Stimulated activated CD8-positive, alpha-beta memory T cell treated with anti-CD3 and anti-CD28 coated beads, Interleukin-7, amount 100 ng/mL, for 4 hours (primary cell): ENCODE results near the gene BZW2.

Source experiments
- DNase-seq, 2 donors: peaks; one replicate each; pipeline ENCODE4 v3.0.0-alpha.2; 2020; ENCODE audit warnings: low read depth in 2 of 2

Gene BZW2

DNA sequence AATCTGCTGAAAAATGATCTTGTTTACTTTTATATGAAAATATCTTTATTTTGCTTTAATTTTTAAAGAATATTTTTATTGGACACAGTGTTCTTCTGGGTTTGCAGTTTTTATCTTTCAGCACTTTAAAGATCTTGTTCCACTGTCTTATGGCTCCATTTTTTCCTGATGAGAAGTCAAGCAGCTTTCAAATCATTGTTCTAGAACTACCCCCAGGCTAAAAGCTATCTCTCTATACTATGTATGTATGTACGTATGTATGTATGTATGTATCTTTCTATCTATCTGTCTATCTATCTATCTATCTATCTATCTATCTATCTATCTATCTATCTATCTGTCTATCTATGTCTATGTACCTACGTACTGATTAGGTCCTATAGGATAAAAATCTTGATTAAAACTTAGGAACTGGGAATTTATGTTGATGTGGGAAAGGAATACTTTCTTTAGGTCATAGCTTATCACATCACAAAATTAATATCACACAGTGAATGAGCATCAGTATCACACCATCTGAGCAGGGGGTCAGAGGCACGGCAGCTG lies 72.2 kb downstream of the BZW2 start:
- DNase-seq: no peak

GRCh38 chr7:16719699-16720098 lies 73.7 kb downstream of the BZW2 start:
- no peak for DNase-seq

GRCh38 chr7:16721541-16721940 lies 75.6 kb downstream of the BZW2 start:
- DNase-seq: no peak

GRCh38 chr7:16724344-16724743 lies 78.4 kb downstream of the BZW2 start:
- no peak for DNase-seq

DNA sequence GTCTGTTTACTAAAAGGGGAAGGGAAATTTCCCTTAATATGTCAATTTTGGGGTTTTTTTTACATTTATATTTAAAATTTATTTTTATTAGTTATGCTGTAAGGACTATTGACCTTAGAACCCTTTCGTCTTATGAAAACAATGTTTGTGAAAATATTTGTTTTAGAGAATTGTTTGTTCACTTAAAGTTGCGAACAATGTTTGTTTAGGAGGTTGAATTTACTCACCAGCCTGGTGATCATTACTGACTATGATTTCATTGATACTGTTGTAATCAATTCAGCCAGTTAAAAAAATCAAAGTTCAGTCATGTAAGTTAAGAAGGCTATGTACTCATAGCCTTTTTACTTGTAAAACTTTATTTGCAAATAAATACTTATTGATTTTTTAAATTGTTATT lies 80.2 kb downstream of the BZW2 start:
- no peak for DNase-seq

- no peak for DNase-seq
Measured at GRCh38 chr7:16727736-16728135, 81.8 kb downstream of the BZW2 start.

DNA sequence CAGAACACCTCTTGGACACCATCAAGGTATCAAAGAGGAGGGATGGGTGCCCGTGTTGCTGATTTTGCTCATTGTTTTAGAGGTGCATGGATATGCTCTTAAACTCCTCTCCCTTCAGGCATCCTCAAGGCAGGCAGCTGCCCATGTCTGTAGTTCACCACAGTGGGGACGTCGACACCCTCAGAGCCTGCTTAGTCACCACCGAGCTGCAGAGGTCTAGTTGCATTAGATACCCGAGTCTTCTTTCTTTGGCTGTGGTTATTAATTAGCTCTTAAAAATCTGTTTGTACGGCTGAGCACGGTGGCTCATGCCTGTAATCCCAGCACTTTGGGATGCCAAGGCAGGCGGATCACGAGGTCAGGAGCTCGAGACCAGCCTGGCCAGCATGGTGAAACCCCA lies 82.8 kb downstream of the BZW2 start:
- no peak for DNase-seq

DNA sequence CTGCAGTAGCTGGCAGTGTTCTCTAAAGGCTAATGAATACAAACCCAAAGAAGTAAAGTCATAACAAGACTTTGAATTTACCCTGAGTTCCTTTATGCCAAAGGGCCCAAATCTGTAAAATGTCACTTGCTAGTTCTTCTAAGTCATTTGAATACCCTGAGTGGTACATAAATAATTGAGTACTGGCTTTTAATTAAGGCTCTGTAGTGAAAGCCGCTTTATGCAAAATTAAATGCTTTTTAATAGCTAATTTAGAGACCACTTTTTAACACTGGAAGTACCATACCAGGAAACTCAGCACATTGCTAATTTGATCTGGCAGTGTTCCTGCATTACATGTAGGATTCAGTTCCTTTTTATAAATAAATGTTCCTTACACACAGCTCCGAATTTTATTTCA lies 83.6 kb downstream of the BZW2 start:
- DNase-seq: no peak

DNA sequence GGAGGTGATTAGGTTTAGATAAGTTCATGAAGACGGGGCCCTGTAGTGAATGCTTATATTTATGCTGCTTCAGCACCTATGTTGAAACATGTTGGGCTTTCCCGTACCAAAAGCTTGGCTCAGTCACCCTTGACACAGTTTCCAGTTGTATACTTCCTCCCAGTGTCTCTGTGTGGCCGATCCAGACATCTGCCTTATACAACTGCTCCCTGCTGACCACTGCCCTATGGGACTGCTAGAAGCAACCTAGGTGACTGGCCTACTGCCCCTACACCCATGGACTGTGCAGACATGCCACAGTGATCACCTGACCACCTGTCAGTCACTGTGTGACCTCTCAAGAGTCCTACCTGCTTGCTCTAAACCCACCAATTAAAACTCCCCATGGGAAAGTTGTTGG lies 85.0 kb downstream of the BZW2 start:
- DNase-seq: no peak

GRCh38 chr7:16732828-16733227 lies 86.8 kb downstream of the BZW2 start:
- no peak for DNase-seq

GRCh38 chr7:16734148-16734726 lies 88.3 kb downstream of the BZW2 start:
- DNase-seq: no peak

DNA sequence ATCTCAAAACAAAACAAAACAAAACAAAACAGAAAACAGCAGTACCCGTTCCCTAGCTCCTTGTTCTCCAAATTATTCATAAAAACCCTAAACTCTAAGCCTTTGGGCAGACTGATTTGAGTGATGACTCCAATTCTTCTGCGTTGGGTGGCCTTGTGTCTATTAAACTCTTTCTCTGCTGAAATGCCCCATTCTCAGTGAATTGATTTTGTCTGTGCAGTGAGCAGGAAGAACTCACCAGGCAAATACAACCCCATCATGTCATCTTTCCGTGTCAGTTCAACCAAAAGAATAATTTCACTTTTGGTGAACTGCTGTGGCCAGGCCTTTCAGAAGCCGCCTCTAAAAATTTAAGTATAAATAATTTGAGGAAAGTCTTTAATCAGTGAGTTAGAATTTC lies 89.0 kb downstream of the BZW2 start:
- DNase-seq: no peak

DNA sequence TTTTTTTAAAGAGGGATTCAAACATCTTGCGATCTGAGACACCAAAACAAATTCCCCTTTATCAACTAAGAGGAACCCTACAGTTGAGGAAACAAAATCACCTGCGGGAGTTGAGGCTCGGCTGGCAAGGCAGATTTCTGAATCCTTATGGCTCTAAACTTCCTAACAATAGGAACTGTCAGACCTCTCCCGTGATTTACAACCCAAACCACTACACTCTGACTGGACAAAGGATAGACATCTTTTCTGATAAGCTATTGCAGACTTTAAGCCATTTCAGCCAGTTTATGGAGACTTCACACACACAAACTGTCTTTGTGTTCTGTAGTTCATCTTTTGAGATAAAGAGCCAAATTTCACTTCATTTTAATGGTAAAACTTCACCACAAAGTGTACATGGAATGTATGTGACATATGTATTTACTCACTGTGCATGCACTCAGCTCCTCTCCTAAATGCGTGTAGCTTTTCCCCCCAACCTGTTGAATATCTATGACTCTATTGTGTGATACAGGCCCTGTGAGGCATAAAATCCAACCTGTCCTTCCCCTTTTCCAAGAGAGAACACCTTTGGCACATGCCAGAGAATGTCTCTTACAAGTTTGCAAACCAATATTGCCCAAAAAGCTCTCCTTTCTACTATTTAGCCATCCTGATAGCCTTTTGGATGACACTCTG lies 92.2 kb downstream of the BZW2 start:
- DNase-seq: no peak

- DNase-seq: no peak
Measured at GRCh38 chr7:16739863-16740622, 94.1 kb downstream of the BZW2 start.

DNA sequence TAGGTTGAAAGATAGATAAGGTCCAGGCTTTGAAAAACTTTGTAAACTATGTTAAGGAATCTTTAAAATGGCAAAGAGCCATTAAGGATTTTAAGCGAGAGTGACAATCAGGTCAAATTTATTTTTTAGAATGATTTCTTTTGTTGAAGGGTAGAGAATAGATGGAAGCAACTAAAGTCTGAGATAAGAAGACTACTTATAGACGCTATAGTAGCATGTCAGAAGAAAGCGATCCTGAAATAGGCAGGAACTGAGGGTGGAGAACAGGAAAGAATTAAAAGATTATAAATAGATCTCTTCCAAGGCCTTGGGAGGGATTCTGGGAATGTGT lies 94.6 kb downstream of the BZW2 start:
- DNase-seq: no peak

- DNase-seq: no peak
Measured at GRCh38 chr7:16740996-16741395, 95.0 kb downstream of the BZW2 start.

DNA sequence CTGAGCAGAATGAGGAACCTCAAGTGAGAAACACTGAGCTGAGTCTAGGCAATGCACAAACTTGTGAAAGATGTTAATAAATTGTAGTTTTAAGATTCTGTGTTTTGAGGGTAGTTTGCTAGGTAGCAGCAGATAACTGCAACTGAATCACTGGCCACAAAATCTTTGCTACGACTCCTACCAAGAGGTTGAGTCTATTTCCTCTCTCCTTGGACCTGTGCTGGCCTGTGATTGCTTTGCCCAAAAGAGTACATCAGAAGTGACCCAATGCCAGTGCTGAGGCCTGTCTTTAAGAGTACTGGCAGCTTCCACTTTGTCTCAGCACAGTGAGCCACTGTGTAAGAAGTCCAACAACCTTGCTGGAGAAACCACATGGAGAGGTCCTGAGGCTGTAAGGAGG lies 95.7 kb downstream of the BZW2 start:
- DNase-seq: no peak

GRCh38 chr7:16742547-16742946 lies 96.6 kb downstream of the BZW2 start:
- no peak for DNase-seq

DNA sequence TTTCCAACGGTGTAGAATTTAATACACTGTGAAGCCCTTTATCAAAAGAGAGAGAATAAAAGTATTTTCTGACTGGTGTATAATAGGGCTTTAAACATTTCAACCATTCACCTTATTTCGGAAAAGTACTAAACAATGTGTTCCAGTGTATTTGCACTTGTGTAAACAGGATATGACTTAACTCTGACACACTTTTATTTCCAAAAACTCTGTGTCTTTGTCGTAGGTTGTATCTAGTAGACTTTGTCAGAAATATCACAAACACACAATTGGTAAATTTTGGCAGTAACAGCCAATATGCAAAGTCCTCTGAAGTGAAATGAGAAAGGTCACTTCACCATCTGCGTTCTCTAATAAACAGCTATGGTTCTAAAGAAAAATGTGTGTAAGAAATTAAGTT lies 97.3 kb downstream of the BZW2 start:
- DNase-seq: no peak

DNA sequence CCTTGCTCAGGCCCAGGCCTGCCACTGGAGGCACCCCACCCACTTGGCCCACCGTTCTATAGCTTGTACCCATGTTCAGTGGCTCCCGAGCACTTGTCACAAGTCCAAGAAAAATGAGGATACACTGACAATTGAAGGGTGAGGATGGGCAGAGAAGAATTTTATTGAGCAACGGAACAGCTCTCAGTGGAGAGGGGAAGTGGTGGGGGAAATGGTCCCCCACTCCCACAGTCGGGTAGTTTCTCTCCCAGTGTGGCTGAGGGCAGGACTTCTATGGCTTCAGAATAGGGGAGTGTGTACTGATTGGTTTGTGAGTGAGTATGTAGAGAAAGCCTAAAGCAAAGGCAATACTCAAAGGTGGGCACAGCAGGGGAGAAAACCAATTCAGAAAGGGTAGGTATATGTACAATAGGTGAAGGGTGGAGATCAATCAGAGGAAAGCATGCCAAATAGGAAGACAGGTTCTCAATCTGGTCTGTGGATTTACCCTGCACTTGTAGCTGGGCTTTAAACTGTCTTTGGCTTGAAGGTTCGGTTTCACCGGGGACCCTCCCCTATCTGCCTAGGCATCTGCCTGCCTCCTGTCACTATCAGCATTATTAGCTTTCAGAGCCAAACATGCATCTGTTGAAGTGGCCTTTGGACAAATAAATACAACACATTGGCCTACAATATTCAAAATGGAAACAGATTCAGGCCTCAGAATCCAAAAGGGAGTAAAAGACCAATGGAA lies 98.7 kb downstream of the BZW2 start:
- DNase-seq: no peak

DNA sequence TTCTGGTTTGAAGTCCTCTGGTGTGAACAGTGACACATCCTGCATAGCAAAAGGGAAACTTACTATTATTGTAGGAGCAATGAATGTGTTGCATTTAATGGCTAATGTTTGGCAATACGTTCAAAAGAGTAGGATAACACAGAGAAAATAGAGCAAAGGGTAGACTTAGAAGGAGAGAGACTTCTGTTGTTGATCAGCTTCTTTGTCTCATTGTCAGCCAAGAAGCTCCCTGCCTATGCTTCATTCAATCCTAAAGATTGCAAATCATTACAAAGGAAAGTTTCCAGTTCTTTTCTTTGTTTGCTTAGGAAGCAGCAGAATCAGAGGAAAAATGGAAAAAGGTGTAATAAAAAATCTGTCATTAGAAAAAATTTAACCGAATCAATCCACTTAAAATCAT lies 99.7 kb downstream of the BZW2 start:
- no peak for DNase-seq

DNA sequence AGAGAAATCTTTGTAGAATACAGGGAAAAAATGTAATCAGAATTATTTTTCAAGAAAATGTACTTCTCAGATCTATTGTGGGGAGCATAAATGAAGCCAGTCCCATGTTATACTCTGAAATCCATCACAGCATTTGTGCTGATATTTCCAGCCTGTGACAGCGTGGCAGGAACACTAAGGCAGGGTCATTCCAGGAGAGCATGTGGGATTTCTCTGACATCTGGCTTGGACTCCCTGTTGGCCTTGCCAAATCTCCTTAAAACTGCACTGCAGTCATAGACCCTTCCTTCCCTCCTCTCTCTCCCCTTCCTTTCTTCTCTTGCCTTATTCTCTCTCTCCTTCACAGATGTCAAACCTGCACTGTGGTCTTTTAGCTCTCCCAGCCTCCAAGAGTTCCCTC lies 101.1 kb downstream of the BZW2 start:
- DNase-seq: no peak
